Measurements from ENCODE around the gene ZEB2.

The ZEB2 gene

GRCh38 chr2:144493027-144493809 lies 26.7 kb downstream of the ZEB2 start:
- DNase-seq: no peak

GRCh38 chr2:144490857-144491256 lies 29.1 kb downstream of the ZEB2 start:
- no peak for DNase-seq

GRCh38 chr2:144490017-144490416 lies 29.9 kb downstream of the ZEB2 start:
- DNase-seq: no peak

DNA sequence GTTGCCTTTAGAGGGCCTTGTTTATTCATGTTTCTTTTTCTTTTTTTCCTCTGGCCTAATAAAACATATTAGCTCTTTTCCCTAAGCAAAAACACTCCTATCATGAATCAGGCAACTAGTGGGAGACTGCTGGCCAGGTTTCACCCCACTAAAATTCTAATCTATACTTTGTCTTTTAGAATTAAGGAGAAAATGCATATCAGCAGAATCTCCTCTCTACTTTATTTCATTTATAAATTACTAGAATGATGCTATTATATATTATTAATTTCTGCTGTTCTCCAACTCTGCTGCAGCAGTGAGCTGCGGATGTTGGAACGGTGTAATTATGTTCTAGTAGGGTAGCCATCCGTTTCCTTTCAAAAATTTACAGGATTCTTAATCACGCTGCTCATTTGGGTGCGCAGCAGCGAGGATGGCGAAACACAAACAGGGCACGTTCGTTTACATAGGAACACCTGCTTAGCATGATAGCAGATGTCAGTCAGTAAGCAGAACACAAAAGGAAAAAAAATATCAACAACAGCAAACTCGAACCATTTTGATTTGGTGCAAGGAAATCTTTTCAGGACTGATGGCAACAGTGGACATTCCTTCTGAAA lies 30.5 kb downstream of the ZEB2 start:
- DNase-seq: no peak

GRCh38 chr2:144484201-144484948 lies 35.5 kb downstream of the ZEB2 start:
- DNase-seq: no peak

DNA sequence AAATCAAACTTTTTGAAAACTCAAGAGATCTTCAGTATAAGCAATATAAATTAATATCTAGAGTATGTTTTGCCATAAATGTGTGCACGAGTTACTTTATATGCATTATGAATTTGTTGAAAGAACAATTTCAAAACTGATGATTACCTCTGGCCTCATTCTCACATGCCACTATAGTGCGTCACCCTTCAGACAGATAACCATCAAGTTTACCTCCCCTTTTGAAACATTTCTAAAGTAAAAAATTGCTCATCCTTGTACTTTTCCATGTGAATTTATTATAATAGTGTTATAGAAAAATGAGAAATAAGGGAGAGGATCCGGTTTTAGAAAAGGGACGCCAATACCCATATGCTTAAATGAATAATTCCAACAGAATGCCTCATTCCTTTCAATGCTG lies 38.3 kb downstream of the ZEB2 start:
- no peak for DNase-seq

GRCh38 chr2:144481109-144481508 lies 38.8 kb downstream of the ZEB2 start:
- no peak for DNase-seq

DNA sequence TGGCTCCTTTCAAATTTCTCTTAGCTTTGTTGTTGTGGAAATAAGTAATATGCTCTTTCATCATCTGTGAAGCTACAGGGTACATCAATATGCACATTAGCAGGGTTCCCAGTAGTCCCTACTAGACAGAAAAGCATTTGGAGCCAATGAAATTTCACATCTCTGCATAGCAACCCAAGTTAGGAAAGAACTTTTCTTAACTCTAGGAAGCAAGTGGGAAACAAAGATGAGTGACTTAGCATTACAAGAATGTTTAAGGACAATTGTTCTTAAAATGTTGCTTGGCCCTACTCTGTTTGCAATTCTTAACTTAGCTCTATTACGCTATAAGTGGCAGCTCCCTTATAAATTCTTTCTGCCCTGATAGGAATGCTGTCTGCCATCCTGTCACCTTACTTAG lies 39.6 kb downstream of the ZEB2 start:
- DNase-seq: no peak

- DNase-seq: no peak
Observed at GRCh38 chr2:144479659-144480058, 40.3 kb downstream of the ZEB2 start.

GRCh38 chr2:144479138-144479537 lies 40.8 kb downstream of the ZEB2 start:
- DNase-seq: no peak

DNA sequence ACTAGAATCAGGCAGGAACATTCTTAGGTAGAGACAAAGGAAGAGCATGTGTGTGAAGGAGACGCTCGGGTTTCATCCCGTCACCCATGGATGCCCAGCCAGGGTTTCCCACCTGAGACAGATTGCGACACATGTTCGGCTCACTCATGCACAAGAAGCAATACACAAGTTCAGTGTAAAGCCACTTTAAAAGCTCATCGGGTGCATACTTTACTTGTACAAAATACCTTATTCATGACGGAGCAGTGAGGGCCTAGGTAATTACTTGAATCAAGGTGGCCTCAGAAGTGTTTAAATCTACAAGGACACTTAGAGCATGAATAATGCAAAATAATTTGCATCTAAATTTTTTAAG lies 42.0 kb downstream of the ZEB2 start:
- no peak for DNase-seq

DNA sequence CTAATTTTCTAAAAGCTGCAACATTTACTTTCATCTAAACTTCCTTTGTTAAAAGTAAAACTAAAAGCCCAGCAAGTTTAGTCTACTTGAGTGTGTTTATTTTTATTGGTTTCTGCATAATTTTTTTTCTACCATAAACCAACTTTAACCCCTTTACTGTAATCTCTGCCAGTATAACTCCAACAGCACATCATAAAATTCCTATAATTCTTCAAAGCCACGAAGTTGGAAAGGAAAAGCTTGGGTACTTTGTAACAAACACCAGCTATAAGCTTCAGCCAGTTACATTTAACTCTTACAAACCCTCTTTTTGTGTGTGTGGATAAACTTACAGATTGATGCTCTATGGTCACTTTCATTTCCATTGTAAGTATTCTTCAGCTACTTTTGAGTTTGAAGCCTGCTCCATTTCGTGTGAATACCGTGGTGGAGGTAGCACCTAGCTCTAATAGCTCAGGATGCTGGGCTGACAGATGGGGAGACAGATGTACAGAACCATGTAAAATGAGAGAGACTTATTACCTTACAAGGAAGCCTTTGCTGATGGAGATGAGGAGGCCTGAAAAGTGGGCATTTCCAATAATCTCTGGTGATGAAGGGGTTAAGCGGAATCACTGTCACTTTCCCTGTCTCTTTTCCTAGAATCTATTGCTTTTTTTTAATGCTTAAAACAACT lies 42.5 kb downstream of the ZEB2 start:
- DNase-seq: no peak

- DNase-seq: no peak
Observed at GRCh38 chr2:144476682-144477081, 43.2 kb downstream of the ZEB2 start.

- DNase-seq: no peak
Observed at GRCh38 chr2:144475569-144476275, 44.2 kb downstream of the ZEB2 start.

DNA sequence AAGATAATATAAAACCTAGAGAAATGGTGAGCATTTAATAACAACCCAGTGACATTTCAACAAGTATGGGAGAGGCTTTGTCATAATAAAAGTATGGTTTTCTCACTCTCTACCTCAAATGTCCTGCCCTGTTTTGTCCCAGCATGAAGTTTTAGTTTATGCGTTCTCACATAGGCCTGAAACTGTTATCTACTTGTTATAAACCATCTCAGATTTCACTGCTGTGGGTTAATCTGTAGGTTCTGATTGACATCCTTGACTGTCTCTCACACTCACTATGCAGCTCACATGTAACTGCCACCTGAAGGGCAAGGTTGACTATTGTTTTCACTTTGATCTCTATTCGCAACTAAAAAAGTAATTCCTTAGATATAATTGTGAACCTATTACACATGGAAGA lies 44.9 kb downstream of the ZEB2 start:
- no peak for DNase-seq

DNA sequence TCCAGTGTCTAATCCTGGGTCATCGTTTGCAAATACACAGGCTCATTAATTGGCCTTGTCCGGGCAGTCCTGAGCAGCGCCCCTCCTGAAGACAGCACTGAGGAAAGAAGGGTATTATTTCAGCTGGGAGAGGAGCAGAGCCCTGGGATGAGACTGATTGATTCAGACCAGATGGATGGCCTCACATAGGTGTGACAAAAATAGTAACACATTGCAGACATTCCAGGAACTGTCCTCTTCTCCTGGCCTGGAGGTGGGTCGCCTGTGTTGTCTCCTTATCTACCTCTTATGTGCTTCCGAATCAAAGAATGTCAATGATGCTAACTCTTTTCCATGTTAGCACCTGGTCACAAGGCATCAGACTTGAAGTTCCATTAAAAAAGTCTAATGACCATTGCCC lies 45.9 kb downstream of the ZEB2 start:
- DNase-seq: no peak

- DNase-seq: no peak
Observed at GRCh38 chr2:144472911-144473310, 47.0 kb downstream of the ZEB2 start.

GRCh38 chr2:144472046-144472412 lies 47.9 kb downstream of the ZEB2 start:
- DNase-seq: no peak

- DNase-seq: no peak
Observed at GRCh38 chr2:144471305-144472045, 48.4 kb downstream of the ZEB2 start.

DNA sequence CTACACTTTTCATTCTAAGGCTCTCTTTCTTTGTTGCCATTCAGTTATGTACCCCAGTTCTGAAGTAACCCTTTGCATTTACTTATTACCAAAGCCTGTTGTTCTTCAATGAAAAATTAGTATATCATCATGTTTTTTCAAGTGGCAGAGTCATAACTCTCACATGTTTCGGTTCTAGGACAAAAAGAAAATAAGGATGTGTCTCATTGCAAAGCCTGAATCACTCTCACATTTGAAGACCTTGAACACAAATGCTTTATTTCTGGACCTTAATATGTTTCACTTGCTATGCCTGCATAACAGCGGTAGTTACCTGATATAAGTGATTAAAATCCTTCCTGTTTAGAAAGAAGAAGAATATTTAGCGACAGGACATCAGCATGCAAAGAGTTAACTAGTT lies 49.1 kb downstream of the ZEB2 start:
- no peak for DNase-seq

DNA sequence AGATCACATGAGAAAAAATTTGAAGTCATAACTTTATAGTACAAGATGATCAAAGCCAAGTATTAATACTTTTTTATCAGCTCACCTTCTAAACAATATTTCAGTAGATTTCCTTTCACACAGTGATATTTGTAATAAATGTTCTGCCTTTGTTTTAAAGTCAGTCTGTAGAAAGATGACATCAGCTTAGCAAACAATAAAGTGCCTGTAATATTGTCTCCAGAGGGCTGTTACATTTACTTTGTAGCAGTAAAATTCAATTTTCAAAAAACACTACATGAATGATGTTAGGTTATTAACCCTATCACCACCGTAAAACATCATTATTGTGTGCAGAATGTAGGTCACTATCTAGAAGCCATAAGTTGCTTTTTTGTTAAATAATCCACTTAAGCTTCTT lies 49.6 kb downstream of the ZEB2 start:
- no peak for DNase-seq

DNA sequence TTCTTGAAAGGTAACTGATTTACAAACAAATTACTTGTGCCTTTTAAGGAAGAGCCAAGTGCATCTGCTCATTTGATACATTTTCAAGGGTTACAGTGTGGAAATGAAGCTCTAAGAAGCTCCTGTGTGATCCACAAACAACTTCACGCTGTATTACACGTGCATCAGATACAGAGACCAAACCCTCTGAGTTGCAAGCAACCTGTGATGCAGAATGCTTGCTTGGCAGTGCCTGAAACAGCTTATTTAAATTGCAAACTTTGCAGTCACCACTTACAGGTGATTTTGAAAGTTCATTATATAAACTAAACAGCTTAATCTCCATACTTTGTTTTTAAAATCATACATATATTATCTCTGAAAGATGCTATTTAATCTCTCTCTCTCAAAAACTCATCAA lies 50.1 kb downstream of the ZEB2 start:
- no peak for DNase-seq
